HEK293T (cell line): ENCODE data around the gene EPOP.

Experiments used
- HDGF ChIP-seq: fragments of 450-650 bp; IDR thresholded peaks from 2 replicates; pipeline ENCODE4 v1.6.1; 2017; ENCODE audit warnings: antibody characterized with exemption, borderline replicate concordance
- NFRKB ChIP-seq: fragments of 450-650 bp; IDR thresholded peaks from 2 replicates; pipeline ENCODE4 v1.6.1; 2016; ENCODE audit warnings: mild to moderate bottlenecking, moderate library complexity
- SP1 ChIP-seq: fragments of 450-650 bp; IDR thresholded peaks from 2 replicates; pipeline ENCODE4 v1.6.1; 2017
- TARDBP ChIP-seq: fragments of 450-650 bp; IDR thresholded peaks from 2 replicates; pipeline ENCODE4 v1.6.1; 2016

GRCh38 chr17:38687286-38687685 lies 12.5 kb upstream of the EPOP start:
- TF ChIP-seq TARDBP (no peak), HDGF (no peak), SP1 (no peak), NFRKB (no peak)
